K562 (cell line): Measurements from ENCODE around the gene PREP. TPM values are rescaled to one million over a fixed set of nuclear protein-coding genes. Genes with fewer than 3 reads are reported as not detected.

Experiments used
- ATAC-seq: fragments of 200-7000 bp; cut with Tn5 transposase; 3 replicates; pipeline ENCODE4 v1.9.1; 2020; ENCODE audit warnings: moderate library complexity
- BruUV-seq: library from RNA; stranded (reverse); fragments of 400-500 nt; replicated peaks from 2 replicates; lab custom pipeline; 2021; lab: Mats Ljungman, UMichigan
- CTCF ChIA-PET: fragments of 300-600 bp; formaldehyde crosslinking; extraction: SDS; loops from one replicate; lab custom pipeline; 2021; ENCODE audit warnings: low intra/inter-chr PET ratio; lab: Yijun Ruan, JAX
- POLR2A ChIA-PET: fragments of 300-600, 350-650 bp; sonication (Branson Sonifier 250); formaldehyde crosslinking; extraction: SDS; loops from one replicate; lab custom pipeline; 2021; ENCODE audit warnings: antibody characterized with exemption, inconsistent platforms; lab: Yijun Ruan, JAX
- DNase-seq, 4 experiments: peaks; one replicate each; pipeline versions ENCODE4 v3.0.0 to v3.0.0-alpha.2; 2011 to 2018; ENCODE audit warnings: low spot score in 3 of 4, mixed read lengths in 3 of 4; ENCODE audit errors: extremely low read depth in 1 of 4
- FAIRE-seq: peaks from 2 replicates; lab custom pipeline; 2011; peaks lifted over from hg19 to GRCh38; lab: Jason Lieb, UNC
- H2AFZ ChIP-seq: 2 replicates; pipeline ENCODE4 v1.6.0; 2011; ENCODE audit warnings: low read depth, low read length, control low read depth, inconsistent platforms
- H3K27ac ChIP-seq: fragments of 200-600 bp; 3 replicates; pipeline ENCODE4 v1.8.0; 2011; ENCODE audit warnings: low read depth, mild to moderate bottlenecking, control low read depth, inconsistent platforms, low read length, moderate library complexity, mixed read lengths; ENCODE audit errors: extremely low read depth
- H3K27me3 ChIP-seq, 2 experiments: fragments of 300-600 bp in 1 of 2; 2 replicates in 1 of 2; 3 replicates in 1 of 2; pipeline versions ENCODE4 v1.6.0 to v1.8.0; 2011; ENCODE audit warnings: inconsistent platforms in 2 of 2, low read length in 2 of 2, mild to moderate bottlenecking in 1 of 2, mixed read lengths in 1 of 2, moderate library complexity in 1 of 2; ENCODE audit not compliant: control insufficient read depth in 2 of 2, insufficient read depth in 2 of 2
- H3K36me3 ChIP-seq: fragments of 300-600 bp; 3 replicates; pipeline ENCODE4 v1.8.0; 2011; ENCODE audit warnings: mild to moderate bottlenecking, low read length, inconsistent platforms; ENCODE audit not compliant: control insufficient read depth, insufficient read depth
- H3K4me1 ChIP-seq, 2 experiments: fragments of 200-600 bp in 1 of 2; replicated peaks in 1 of 2; 2 replicates in 1 of 2; 3 replicates in 1 of 2; pipeline versions ENCODE4 v1.5.1 to v1.8.0; 2011; ENCODE audit warnings: inconsistent platforms in 2 of 2, low read length in 2 of 2, mild to moderate bottlenecking in 1 of 2, mixed read lengths in 1 of 2, moderate library complexity in 1 of 2; ENCODE audit not compliant: control insufficient read depth in 2 of 2, insufficient read depth in 2 of 2
- H3K4me2 ChIP-seq: 2 replicates; pipeline ENCODE4 v1.6.1; 2011; ENCODE audit warnings: low read length, control low read depth, inconsistent platforms, mixed read lengths; ENCODE audit not compliant: insufficient read depth
- H3K4me3 ChIP-seq: fragments of 200-600 bp; sonication (generic), shearing (Covaris generic); 2 replicates; pipeline ENCODE4 v1.5.1; 2016; ENCODE audit warnings: control low read depth, inconsistent platforms
- H3K79me2 ChIP-seq: fragments of 200-600 bp; 3 replicates; pipeline ENCODE4 v1.8.0; 2011; ENCODE audit warnings: low read length, inconsistent platforms; ENCODE audit not compliant: control insufficient read depth, insufficient read depth
- H3K9ac ChIP-seq, 2 experiments: 2 replicates each; pipeline versions ENCODE4 v1.6.0 to v1.6.1; 2011; ENCODE audit warnings: low read depth in 2 of 2, low read length in 2 of 2, control low read depth in 1 of 2, inconsistent platforms in 1 of 2, mild to moderate bottlenecking in 1 of 2, mixed read lengths in 1 of 2; ENCODE audit not compliant: insufficient read depth in 1 of 2
- H3K9me1 ChIP-seq: one replicate; pipeline ENCODE4 v1.6.0; 2011; ENCODE audit warnings: inconsistent platforms, mild to moderate bottlenecking, low read length, moderate library complexity; ENCODE audit not compliant: control insufficient read depth, insufficient read depth
- H3K9me3 ChIP-seq: replicated peaks from 2 replicates; pipeline ENCODE4 v1.5.1; 2011; ENCODE audit warnings: low read depth, low read length, inconsistent platforms; ENCODE audit not compliant: control insufficient read depth, insufficient read depth
- H4K20me1 ChIP-seq: replicated peaks from 2 replicates; pipeline ENCODE4 v1.6.1; 2011; ENCODE audit warnings: low read length, inconsistent platforms, mixed read lengths; ENCODE audit not compliant: control insufficient read depth, insufficient read depth
- CBX2 ChIP-seq: fragments of 200-600 bp; sonication (generic); IDR thresholded peaks from one replicate; pipeline ENCODE4 v1.6.1; 2012; ENCODE audit warnings: mild to moderate bottlenecking, low read length, inconsistent platforms; ENCODE audit not compliant: insufficient read depth, poor library complexity, severe bottlenecking
- CHD7 ChIP-seq: fragments of 200-600 bp; sonication (generic); IDR thresholded peaks from one replicate; pipeline ENCODE4 v1.6.1; 2012; ENCODE audit warnings: mild to moderate bottlenecking, low read depth, low read length, inconsistent platforms
- GABPB1 ChIP-seq: sonication (generic); formaldehyde crosslinking; IDR thresholded peaks from 2 replicates; pipeline ENCODE4 v1.8.0; 2022; ENCODE audit warnings: mild to moderate bottlenecking, missing genetic modification reagents
- KLF10 ChIP-seq: fragments of 250-450 bp; sonication (Bioruptor Pico); IDR thresholded peaks from 2 replicates; pipeline ENCODE4 v1.6.1; 2021; ENCODE audit warnings: matching md5 sums
- MECOM ChIP-seq: fragments of 250-450 bp; sonication (Bioruptor Pico); IDR thresholded peaks from 2 replicates; pipeline ENCODE4 v1.8.0; 2022; ENCODE audit warnings: inconsistent platforms
- NR2C1 ChIP-seq, 2 experiments: fragments of 450-650 bp; IDR thresholded peaks; 2 replicates each; pipeline ENCODE4 v1.6.1; 2017; ENCODE audit warnings: mild to moderate bottlenecking in 2 of 2, antibody characterized with exemption in 1 of 2, inconsistent platforms in 1 of 2, missing compliant biosample characterization in 1 of 2, missing genetic modification characterization in 1 of 2
- NR2C2 ChIP-seq, 2 experiments: fragments of 200-800 bp in 1 of 2; sonication (Bioruptor generic) in 1 of 2; sonication (generic) in 1 of 2; formaldehyde crosslinking in 1 of 2; IDR thresholded peaks; 2 replicates each; pipeline versions ENCODE4 v1.6.1 to v1.8.0; 2016 to 2022; ENCODE audit warnings: mild to moderate bottlenecking in 1 of 2, missing compliant biosample characterization in 1 of 2, missing genetic modification characterization in 1 of 2, missing genetic modification reagents in 1 of 2
- STAG1 ChIP-seq: sonication (generic); formaldehyde crosslinking; IDR thresholded peaks from 2 replicates; pipeline ENCODE4 v1.5.0; 2020; ENCODE audit warnings: missing genetic modification reagents, borderline replicate concordance
- SUPT5H ChIP-seq: fragments of 450-650 bp; IDR thresholded peaks from 2 replicates; pipeline ENCODE4 v1.6.1; 2016
- ZKSCAN1 ChIP-seq: fragments of 150-350 bp; IDR thresholded peaks from 2 replicates; pipeline ENCODE4 v1.6.1; 2016; ENCODE audit warnings: low read depth, low read length
- ZNF212 ChIP-seq: fragments of 450-650 bp; formaldehyde crosslinking; IDR thresholded peaks from 2 replicates; pipeline ENCODE4 v1.4.0; 2020; ENCODE audit warnings: mild to moderate bottlenecking
- ZNF274 ChIP-seq: IDR thresholded peaks from 2 replicates; pipeline ENCODE4 v1.6.1; 2011; ENCODE audit warnings: low read depth, mild to moderate bottlenecking, low read length, moderate library complexity, borderline replicate concordance
- WGBS: fragments of 100-300 bp; shearing (Covaris generic); methylation state at CpG from one replicate; pipeline ENCODE4 v1.1.6; 2016; ENCODE audit warnings: low coverage, mixed read lengths; ENCODE audit not compliant: insufficient coverage; ENCODE audit errors: missing lambda C conversion rate; 5-methylcytosine and 5-hydroxymethylcytosine counted together
- in situ Hi-C: fragments of 300-500 bp; cut with MboI; formaldehyde crosslinking; loops from 4 replicates; pipeline ENCODE4 v1.15.0; 2018; ENCODE audit warnings: inconsistent platforms, mixed read lengths
- intact Hi-C: fragments of 100-400 bp; cut with micrococcal nuclease; formaldehyde crosslinking; loops from 2 replicates; pipeline ENCODE4 v1.14.2; 2022
- polyA plus RNA-seq, 8 experiments: library from polyadenylated mRNA; depleted of rRNA in 4 of 8; stranded (reverse) in 5 of 8; unstranded in 3 of 8; fragments of >200 nt; fragmentation: Nextera tagmentation in 2 of 8; fragmentation: Illumina TruSeq in 1 of 8; extraction: Ambion mirVana in 2 of 8; extraction: Trizol in 1 of 8; gene quantifications; 2 replicates each; pipeline versions ENCODE4 v1.2.1 to v1.2.3, GENCODE V29; 2011 to 2014; ENCODE audit warnings: inconsistent platforms in 1 of 8, missing spikeins in 1 of 8
- total RNA-seq, 7 experiments: library from RNA; depleted of rRNA in 6 of 7; stranded (reverse); fragments of >200 nt in 6 of 7; fragmentation: Illumina TruSeq in 2 of 7; extraction: Trizol in 2 of 7; gene quantifications; 2 replicates each; pipeline versions ENCODE4 v1.2.1 to v1.2.3, GENCODE V29; 2011 to 2021; ENCODE audit warnings: low replicate concordance in 1 of 7

Gene PREP
- total and polyA plus RNA-seq, 9 of the 15 experiments (the other 6 are each of a cell fraction or from before 2014, with no cell fraction given): 14.1 to 60.8 (median 28.3) TPM

DNA sequence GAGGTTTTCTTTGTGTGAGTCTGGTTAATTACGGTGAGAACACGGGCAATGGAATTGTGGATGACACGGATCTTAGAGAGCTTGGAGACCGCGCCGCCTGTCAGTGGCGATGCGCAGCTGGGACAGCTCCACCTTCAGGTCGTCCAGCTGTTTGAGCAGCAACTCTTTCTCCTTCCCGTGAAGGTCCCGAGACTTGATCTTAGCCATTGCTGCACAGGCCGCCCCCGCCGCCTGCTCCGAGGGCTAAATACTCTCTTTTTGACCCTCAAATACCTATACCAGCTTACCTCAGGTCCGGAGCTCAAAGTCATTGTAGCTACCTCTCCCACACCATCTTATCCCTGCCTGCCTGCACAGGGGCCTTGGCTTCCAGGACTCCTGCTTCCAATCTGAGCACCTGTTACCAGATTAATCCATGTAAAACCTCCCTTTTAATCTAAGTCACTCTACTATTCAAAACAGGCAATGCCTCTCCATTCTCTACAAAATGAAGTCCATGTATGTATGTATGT, 100.2 kb downstream of the PREP start:
- ATAC-seq (no peak), DNase-seq (no peak), FAIRE-seq (no peak)
- ChIA-PET CTCF (no interaction called here), POLR2A (interaction anchor here (0.8 kb wide), 1 partner anchor 10 kb away, joined by 4 read pairs; no protein-coding TSS in a partner anchor)
- no peak overlapping the region for H3K9ac ChIP-seq
- no peaks in the 10 kb centered on the region for H3K27me3 ChIP-seq
- H3K4me2 ChIP-seq: no peak overlapping the region
- intact Hi-C loops: no loop called here
- no peaks in the 10 kb centered on the region for H3K79me2 ChIP-seq
- H3K9me1 ChIP-seq: no peaks in the 10 kb centered on the region
- BruUV-seq: no TSS peak
- H3K4me1 ChIP-seq: no peaks in the 10 kb centered on the region
- WGBS: 95% methylated on average over 11 of the region's 16 CpGs
- peaks cover 22% of the 10 kb centered on the region for H3K36me3 ChIP-seq
- in situ Hi-C loops: no loop called here
- no peaks in the 10 kb centered on the region for H3K9me3 ChIP-seq
- H3K4me3 ChIP-seq: no peak overlapping the region
- no peak overlapping the region for H2AFZ ChIP-seq
- no peaks in the 10 kb centered on the region for H4K20me1 ChIP-seq
- no peak overlapping the region for H3K27ac ChIP-seq
- no peak for TF ChIP-seq ZNF212
- TF ChIP-seq MECOM (CRISPR knock-in tag): no peak
- no peak for TF ChIP-seq GABPB1
- no peak for TF ChIP-seq STAG1
- no peak for TF ChIP-seq CHD7
- TF ChIP-seq NR2C2 (CRISPR knock-in tag; IDR thresholded peaks at IDR 0.05): no peak
- no peak for TF ChIP-seq NR2C2 (tag; IDR thresholded peaks at IDR 0.05)
- no peak for TF ChIP-seq SUPT5H
- TF ChIP-seq CBX2: no peak
- no peak for TF ChIP-seq NR2C1 (IDR thresholded peaks at IDR 0.05)
- TF ChIP-seq NR2C1 (tag; IDR thresholded peaks at IDR 0.05): no peak
- no peak for TF ChIP-seq ZKSCAN1
- TF ChIP-seq ZNF274: no peak
- no peak for TF ChIP-seq KLF10 (CRISPR knock-in tag)
